Left renal cortex interstitium (tissue), 4 donors: ENCODE measurements around the gene DPYSL3. TPM values are rescaled to one million over a fixed set of nuclear protein-coding genes. Genes with fewer than 3 reads are reported as not detected.
A peak's percentile ranks its signal among the peaks of the same experiment; 100 is the strongest.

Experiments
- DNase-seq, 4 donors: peaks; one replicate each; pipeline ENCODE4 v3.0.0-alpha.2; 2013; ENCODE audit warnings: low read depth in 4 of 4, low spot score in 2 of 4, missing footprints in 1 of 4
- polyA plus RNA-seq, 4 donors: library from polyadenylated mRNA; unstranded; fragments of 120-200 nt; gene quantifications; one replicate each; pipeline ENCODE4 v1.2.1, GENCODE V29; 2013; ENCODE audit not compliant: insufficient read length in 4 of 4

DPYSL3 gene
- polyA plus RNA-seq, 4 donors = 30.1 to 36.2 (median 35.9) TPM

DNA sequence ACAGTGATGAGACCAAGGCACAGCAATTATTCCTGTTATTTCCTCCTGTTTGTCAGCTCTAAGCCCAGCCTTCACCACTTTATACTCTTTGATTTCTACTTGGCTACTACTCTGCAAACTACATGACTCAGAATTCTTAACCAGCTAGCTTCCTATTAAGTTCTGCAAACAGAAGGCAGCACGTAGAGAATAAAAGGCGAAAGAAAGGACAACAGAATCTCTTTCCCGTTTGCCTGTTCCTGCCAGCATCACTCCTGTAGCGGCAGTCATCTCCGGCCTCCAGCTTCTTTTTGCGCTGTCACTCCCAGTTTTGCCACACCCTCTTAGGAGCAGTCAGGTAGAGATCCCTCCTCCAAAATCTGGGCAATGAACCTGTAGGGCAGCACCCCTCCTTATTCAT, 29.9 kb downstream of the DPYSL3 start:
- no peak for DNase-seq

DNA sequence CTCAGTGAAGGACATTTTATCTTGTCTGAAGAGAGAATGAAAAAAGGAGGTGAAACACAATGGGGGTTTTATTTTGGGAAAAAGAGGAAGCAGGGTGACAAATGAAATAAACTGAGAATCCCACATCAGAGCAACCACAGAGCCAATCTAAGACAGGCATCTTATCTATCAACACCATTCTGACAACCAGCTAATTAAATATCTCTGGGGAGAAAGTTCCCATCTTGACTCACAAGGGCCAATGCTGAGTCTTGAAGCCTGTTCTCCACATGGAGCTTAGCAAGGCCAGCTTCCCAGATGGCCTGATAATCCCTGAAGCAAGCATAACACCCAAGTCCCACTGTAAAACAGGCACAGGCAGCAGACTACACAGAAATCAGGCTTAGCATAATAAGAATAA, 30.4 kb downstream of the DPYSL3 start:
- no peak for DNase-seq

- DNase-seq = no peak
These were observed 35.7 kb downstream of the DPYSL3 start for GRCh38 chr5:147474140-147474539.

GRCh38 chr5:147472664-147473475, 37.0 kb downstream of the DPYSL3 start:
- DNase-seq = no peak

DNA sequence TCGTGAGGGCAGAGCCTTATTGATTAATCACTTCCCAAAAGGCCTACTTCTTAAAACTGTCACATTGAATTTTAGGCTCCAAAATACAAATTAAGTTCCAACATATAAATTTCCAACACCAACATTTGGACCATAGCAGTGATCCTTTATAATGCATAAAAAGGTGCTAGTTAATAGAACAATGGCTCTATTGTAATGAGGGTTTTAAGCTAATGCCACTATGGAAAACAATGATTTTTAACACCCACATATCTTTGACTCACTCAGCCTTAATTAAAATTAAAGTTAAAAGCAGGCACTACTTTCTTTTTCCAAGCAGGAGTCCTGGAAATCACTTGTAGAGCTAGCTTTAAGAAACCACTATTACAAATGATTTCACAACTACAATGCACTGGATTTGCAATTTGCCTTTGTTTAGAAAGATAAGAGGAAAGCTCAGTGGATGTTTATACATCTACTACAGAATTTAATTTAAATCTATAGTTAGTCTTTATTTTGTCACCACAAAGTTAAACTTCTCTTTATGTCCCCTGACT, 41.8 kb downstream of the DPYSL3 start:
- DNase-seq = no peak

GRCh38 chr5:147466360-147466980, 43.4 kb downstream of the DPYSL3 start:
- no peak for DNase-seq

GRCh38 chr5:147465747-147466146, 44.1 kb downstream of the DPYSL3 start:
- no peak for DNase-seq

GRCh38 chr5:147464211-147464610, 45.7 kb downstream of the DPYSL3 start:
- DNase-seq = no peak

GRCh38 chr5:147461915-147462314, 48.0 kb downstream of the DPYSL3 start:
- no peak for DNase-seq

- DNase-seq = no peak
These were observed 49.5 kb downstream of the DPYSL3 start for GRCh38 chr5:147460380-147460779.

DNA sequence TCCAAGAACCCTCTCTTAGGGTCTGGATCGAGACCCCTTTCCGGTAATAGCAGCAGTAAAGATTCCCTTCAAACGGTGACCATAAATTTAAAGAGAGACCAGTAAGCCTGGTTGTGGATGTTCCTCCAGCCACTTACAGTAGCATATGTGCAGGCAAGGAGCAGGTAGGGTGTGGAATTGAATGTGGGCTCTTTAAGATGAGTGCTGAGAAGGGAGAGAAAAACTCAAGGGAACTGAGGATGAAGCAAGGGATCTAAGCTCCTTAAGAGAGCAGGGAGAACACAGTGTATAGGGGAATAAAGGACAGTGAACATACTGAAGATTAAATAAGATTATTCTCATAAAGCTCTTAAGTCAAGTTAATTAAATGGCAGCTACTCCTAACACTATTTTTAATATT, 51.3 kb downstream of the DPYSL3 start:
- no peak for DNase-seq

DNA sequence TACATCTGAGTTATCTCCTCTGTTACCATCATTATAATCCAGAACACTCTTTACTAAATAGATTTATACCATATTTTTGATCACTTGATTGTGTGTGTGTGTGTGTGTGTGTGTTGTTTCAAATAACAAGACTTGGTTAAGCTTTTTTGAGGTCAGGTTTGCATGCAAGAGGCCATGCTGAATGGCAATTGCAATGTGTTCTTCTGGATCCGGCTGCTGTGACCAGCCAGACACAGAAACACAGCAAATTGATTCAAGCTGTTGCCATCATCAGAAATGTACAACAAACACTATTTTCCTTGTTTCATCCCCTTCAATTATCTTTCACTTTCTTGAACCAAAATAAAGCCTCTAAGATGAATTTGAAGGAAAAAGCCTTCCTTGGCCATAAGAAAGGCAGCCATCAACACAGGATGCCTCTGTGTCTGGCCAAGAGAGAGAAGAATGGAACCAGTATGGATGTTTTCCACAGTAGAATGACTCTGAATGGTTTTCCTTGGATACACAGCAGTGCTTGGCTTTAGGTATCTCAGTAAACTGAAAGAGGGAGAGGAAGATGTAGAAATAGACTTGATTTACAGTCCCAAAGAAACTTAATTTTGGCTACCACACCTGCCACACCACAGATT, 53.9 kb downstream of the DPYSL3 start:
- DNase-seq = no peak

DNA sequence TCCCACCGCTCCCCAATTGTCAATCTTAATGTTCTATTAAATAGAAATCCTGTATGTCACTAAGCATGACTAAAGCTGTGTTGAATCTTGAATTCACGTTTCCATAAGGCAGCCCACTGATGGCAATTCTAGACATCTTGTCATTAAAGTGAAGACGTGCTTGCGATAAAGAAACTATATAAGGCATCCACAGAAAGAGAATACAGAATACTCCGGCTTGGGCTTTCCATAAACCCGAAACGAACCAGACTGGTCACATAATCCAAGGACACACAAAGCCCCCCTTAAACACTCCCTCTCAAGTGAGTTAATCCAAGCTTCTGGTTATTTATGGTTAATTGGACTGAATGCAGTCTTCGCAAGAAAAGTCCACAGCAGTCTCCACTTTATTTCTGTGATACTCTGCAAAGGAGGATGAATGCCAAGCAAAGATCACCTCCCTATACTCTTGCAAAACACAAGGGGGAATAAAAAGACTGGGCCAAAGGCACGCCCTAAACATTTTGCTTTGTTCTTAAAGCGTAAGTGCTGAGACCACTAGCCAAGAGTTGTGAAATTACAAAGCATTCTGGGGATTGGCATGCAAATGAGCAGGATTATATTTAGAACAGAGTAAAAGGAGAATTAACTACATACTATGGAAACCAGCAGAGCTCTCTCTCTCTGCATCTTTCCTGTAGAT, 54.7 kb downstream of the DPYSL3 start:
- no peak for DNase-seq

- peak; percentile 83 to 91 (median 86) for DNase-seq
These were observed 55.7 kb downstream of the DPYSL3 start for GRCh38 chr5:147453875-147454814.

DNA sequence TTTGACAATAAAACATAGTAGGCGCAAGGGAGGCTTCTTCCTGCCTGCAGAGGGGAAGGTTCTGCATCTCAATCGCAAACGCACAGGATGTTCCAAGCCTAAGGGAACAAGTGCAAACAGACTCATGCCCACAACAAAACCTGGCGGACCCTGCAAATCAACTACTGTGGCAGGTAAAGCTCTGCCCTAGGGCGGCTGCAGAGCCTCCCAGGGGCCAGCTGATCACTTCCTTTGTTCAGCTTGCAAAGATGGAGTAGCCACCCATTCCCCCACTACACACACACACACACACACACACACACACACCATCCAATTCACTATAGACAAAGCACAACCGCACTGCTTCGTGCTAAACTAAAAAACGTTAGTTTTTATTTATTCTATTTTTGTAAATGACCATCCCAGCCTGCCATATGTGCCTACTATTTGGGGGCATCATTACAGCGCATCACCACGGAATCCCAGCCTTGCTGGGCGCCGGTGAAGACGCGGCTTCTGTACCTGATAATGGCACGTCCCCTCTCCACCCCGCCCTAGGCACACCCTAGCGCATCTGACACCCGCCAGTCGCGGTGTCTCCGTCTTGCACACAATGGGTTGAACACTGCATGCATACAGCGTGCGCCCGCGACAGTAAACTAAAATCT, 57.6 kb downstream of the DPYSL3 start:
- no peak for DNase-seq

DNA sequence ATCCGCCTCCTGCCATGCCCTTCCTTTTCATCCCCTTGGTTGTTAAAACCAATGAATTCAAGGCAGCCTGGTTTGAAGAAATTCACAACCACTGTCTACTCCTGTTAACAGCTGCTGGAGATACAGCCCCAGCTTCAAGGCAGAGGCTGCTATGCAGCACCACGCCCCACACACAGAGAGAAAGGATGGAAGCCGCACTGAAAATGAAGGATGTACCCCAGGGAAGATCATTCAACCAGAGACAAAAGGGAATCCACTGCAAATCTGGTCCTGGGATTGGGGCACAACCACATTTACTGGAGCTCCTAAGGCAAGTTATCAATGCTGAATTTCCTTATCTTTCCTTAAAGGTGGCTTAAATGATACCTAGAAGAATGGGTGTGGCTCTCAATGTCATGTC, 58.7 kb downstream of the DPYSL3 start:
- no peak for DNase-seq

DNA sequence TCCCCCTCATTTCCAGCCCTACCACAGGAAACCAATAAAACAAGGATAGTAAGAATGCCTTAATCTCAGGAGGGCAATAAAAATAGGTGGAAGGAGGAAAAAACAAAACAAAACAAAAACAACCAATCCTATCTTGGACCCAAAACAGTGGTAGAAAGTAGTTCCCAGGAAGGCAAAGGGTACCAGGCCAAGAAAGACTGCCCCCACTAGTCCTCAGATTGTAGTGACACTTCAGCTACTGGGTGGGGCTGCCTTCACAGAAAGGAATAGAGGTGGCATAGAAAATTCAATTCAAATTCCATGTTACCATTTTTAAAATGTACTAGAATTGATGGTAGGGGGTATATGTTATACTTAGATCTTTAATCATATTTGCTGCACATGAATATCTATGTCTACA, 59.3 kb downstream of the DPYSL3 start:
- no peak for DNase-seq

GRCh38 chr5:147448766-147449165, 61.1 kb downstream of the DPYSL3 start:
- no peak for DNase-seq

- DNase-seq = no peak
These were observed 63.3 kb downstream of the DPYSL3 start for GRCh38 chr5:147446523-147446922.
